Astrocyte of the cerebellum (primary cell): ENCODE measurements around the gene SHISAL2A.
A peak's percentile ranks its signal among the peaks of the same experiment; 100 is the strongest.

Experiments used
- DNase-seq: peaks from one replicate; pipeline ENCODE4 v3.0.0-alpha.2; 2011; ENCODE audit warnings: low read depth
- H3K4me3 ChIP-seq: 2 replicates; pipeline ENCODE4 v1.5.1; 2011; ENCODE audit warnings: mild to moderate bottlenecking, low read depth, low read length, moderate library complexity
- in situ Hi-C: cut with HindIII; loops from 2 replicates; pipeline ENCODE4 v1.10.0; 2017; ENCODE audit warnings: low sequenced_read_pairs
- TF ChIP-seq, protein P1 (sequence below): IDR thresholded peaks from 2 replicates; pipeline ENCODE4 v1.5.1; 2012; ENCODE audit warnings: low read length, low read depth, moderate library complexity, mild to moderate bottlenecking; ENCODE audit errors: missing control alignments

Gene SHISAL2A

DNA sequence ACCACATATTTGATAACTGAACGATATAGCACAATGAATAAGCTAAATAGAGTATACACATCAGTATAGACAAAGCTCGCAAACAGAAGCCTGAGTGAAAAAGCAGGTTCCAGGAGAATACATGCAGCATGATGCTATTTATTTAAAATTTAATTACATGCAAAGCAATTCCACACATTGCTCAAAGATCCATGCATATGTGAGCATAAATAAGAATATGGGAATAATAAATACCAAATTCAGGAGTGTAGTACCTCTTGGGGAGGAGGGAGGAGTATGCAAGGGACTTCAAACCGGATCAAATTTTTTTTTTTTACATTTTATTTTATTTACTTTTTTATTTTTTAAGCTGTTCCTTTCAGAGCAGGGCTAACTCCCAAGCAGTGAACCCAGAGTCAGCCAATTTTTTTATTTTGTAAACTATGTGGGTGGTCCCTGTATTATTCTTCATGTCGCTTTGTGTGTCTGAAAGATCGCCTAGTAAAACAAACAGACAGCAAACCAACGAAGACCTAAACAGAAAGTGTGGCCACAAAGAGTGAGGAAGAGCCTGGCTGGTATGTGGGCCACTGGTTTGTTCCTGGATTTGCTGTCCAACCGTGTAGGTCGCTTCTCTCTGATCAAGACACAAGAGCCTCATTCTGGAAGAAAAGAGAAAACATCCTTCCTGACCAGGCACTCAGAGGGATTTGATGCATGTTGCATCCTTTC lies 4.2 kb upstream of the SHISAL2A start:
- TF ChIP-seq, protein P1, sequence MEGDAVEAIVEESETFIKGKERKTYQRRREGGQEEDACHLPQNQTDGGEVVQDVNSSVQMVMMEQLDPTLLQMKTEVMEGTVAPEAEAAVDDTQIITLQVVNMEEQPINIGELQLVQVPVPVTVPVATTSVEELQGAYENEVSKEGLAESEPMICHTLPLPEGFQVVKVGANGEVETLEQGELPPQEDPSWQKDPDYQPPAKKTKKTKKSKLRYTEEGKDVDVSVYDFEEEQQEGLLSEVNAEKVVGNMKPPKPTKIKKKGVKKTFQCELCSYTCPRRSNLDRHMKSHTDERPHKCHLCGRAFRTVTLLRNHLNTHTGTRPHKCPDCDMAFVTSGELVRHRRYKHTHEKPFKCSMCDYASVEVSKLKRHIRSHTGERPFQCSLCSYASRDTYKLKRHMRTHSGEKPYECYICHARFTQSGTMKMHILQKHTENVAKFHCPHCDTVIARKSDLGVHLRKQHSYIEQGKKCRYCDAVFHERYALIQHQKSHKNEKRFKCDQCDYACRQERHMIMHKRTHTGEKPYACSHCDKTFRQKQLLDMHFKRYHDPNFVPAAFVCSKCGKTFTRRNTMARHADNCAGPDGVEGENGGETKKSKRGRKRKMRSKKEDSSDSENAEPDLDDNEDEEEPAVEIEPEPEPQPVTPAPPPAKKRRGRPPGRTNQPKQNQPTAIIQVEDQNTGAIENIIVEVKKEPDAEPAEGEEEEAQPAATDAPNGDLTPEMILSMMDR: no peak
- no peak overlapping the region for H3K4me3 ChIP-seq
- in situ Hi-C loops: no loop called here
- DNase-seq: no peak

- no peak overlapping the region for H3K4me3 ChIP-seq
- TF ChIP-seq, protein P1: no peak
- in situ Hi-C loops: no loop called here
- DNase-seq: no peak
Measured at GRCh38 chr1:52629325-52629643, 3.7 kb upstream of the SHISAL2A start.

- DNase-seq: no peak
- in situ Hi-C loops: no loop called here
- TF ChIP-seq, protein P1: no peak
- H3K4me3 ChIP-seq: no peak overlapping the region
Measured at GRCh38 chr1:52629667-52630066, 3.3 kb upstream of the SHISAL2A start.

DNA sequence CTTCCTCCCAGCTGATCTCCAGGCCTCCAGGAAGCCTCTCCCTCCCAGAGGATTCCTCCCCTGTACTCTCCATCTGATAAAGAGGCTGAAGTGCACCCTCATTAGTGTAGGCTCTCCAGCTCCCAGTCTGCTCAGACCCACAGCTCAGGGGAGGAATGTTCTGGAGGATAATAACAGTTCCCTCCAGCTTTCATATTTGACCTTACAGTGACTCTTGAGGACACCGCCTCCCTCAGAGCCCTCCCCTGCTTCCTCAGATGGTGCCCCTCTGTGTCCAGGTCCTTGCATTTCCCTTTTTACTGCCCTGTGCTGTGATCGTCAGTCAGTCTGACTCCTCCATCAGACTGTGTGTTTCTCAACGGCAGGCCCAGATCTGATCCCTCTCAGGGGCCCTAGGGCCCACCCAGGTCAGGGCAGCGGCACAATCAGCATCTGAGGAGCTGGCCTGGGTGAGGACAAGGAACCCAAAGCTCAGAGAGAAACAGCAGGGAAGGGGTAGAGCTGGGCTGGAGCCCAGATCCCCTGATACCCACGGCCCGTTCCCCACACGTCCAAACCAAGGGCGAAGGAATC lies 1.1 kb upstream of the SHISAL2A start:
- TF ChIP-seq, protein P1: no peak
- DNase-seq: no peak
- H3K4me3 ChIP-seq: no peak overlapping the region
- in situ Hi-C loops: no loop called here

DNA sequence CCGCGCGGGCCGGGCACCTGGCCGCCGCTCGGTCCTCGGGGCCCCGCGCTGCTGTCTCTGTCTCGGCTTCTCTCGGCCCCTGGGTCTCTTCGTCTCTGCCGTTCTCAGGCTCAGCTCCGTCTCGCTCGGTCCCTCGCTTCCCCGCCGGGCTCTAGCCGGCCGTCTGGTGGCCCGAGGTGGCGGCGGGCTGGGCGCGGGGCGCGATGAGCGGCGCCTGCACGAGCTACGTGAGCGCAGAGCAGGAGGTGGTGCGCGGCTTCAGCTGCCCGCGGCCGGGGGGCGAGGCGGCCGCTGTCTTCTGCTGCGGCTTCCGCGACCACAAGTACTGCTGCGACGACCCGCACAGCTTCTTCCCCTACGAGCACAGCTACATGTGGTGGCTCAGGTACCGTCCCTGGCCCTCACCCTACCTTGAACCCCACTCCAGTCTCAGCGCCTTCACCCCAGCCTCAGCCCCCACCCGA lies 355 bp downstream of the SHISAL2A start:
- TF ChIP-seq, protein P1: no peak
- in situ Hi-C loops: no loop called here
- H3K4me3 ChIP-seq: peak overlapping the region; percentile 30
- no peak for DNase-seq

GRCh38 chr1:52634111-52634510 lies 1.1 kb downstream of the SHISAL2A start:
- TF ChIP-seq, protein P1: no peak
- DNase-seq: no peak
- H3K4me3 ChIP-seq: no peak overlapping the region
- in situ Hi-C loops: no loop called here
